GM12878 (cell line): Measurements from ENCODE around the gene PLCD1. TPM values are rescaled to one million over a fixed set of nuclear protein-coding genes. Genes with fewer than 3 reads are reported as not detected.

Experiments
- ATAC-seq: fragments of 200-7000 bp; cut with Tn5 transposase; 3 replicates; pipeline ENCODE4 v1.9.1; 2020; ENCODE audit warnings: mild to moderate bottlenecking, moderate library complexity
- BruUV-seq: library from RNA; stranded (reverse); fragments of 400-500 nt; replicated peaks from 2 replicates; lab custom pipeline; 2021; lab: Mats Ljungman, UMichigan
- CTCF ChIA-PET: fragments of 300-600 bp; sonication (Branson Sonifier 250); formaldehyde crosslinking; extraction: SDS; loops from one replicate; lab custom pipeline; 2021; ENCODE audit warnings: inconsistent platforms; lab: Yijun Ruan, JAX
- POLR2A ChIA-PET: fragments of 350-600 bp; formaldehyde crosslinking; extraction: SDS; loops from one replicate; lab custom pipeline; 2021; ENCODE audit warnings: inconsistent platforms; lab: Charles Lee
- RAD21 ChIA-PET: fragments of 300-600 bp; sonication (Branson Sonifier 250); formaldehyde crosslinking; loops from one replicate; lab custom pipeline; 2023; ENCODE audit warnings: antibody characterized with exemption; ENCODE audit not compliant: unreplicated experiment; lab: Charles Lee
- SMC1A ChIA-PET: fragments of 300-600 bp; sonication (Branson Sonifier 250); formaldehyde crosslinking; loops from one replicate; lab custom pipeline; 2023; ENCODE audit not compliant: unreplicated experiment, uncharacterized antibody; lab: Charles Lee
- DNase-seq: peaks from one replicate; pipeline ENCODE4 v3.0.0-alpha.2; 2011; ENCODE audit warnings: low read depth, low spot score
- FAIRE-seq: peaks from 3 replicates; lab custom pipeline; 2011; peaks lifted over from hg19 to GRCh38; lab: Jason Lieb, UNC
- H2AFZ ChIP-seq: 2 replicates; pipeline ENCODE4 v1.6.0; 2011; ENCODE audit warnings: low read depth, low read length, control low read depth; ENCODE audit not compliant: control insufficient read depth
- H3K27ac ChIP-seq: 2 replicates; pipeline ENCODE4 v1.5.1; 2011; ENCODE audit warnings: control low read depth; ENCODE audit not compliant: control insufficient read depth, insufficient read depth
- H3K27me3 ChIP-seq, 2 experiments: replicated peaks in 1 of 2; 2 replicates each; pipeline versions ENCODE4 v1.6.0 to v1.6.1; 2011; ENCODE audit warnings: low read length in 1 of 2; ENCODE audit not compliant: control insufficient read depth in 2 of 2, insufficient read depth in 2 of 2
- H3K36me3 ChIP-seq, 2 experiments: 2 replicates each; pipeline ENCODE4 v1.5.1; 2011; ENCODE audit warnings: low read length in 1 of 2; ENCODE audit not compliant: control insufficient read depth in 2 of 2, insufficient read depth in 2 of 2
- H3K4me1 ChIP-seq: 2 replicates; pipeline ENCODE4 v1.6.1; 2011; ENCODE audit warnings: mild to moderate bottlenecking, low read length, moderate library complexity, mixed read lengths; ENCODE audit not compliant: control insufficient read depth, insufficient read depth
- H3K4me2 ChIP-seq: 2 replicates; pipeline ENCODE4 v1.6.0; 2011; ENCODE audit warnings: control low read depth; ENCODE audit not compliant: control insufficient read depth, insufficient read depth
- H3K4me3 ChIP-seq: fragments of 200-600 bp; sonication (generic); 2 replicates; pipeline ENCODE4 v1.5.1; 2016
- H3K79me2 ChIP-seq: 2 replicates; pipeline ENCODE4 v1.6.0; 2011; ENCODE audit warnings: low read length; ENCODE audit not compliant: control insufficient read depth, insufficient read depth
- H3K9ac ChIP-seq: 2 replicates; pipeline ENCODE4 v1.8.0; 2011; ENCODE audit warnings: low read length, control low read depth, mixed read lengths; ENCODE audit not compliant: control insufficient read depth, insufficient read depth
- H3K9me3 ChIP-seq: replicated peaks from 3 replicates; pipeline ENCODE4 v1.5.1; 2011; ENCODE audit warnings: mild to moderate bottlenecking, low read length; ENCODE audit not compliant: control insufficient read depth, insufficient read depth
- H4K20me1 ChIP-seq: 2 replicates; pipeline ENCODE4 v1.6.0; 2011; ENCODE audit not compliant: control insufficient read depth, insufficient read depth
- CHD4 ChIP-seq: fragments of 200-600 bp; sonication (generic); IDR thresholded peaks from 2 replicates; pipeline ENCODE4 v1.6.1; 2016; ENCODE audit warnings: mild to moderate bottlenecking
- CREB1 ChIP-seq: IDR thresholded peaks from 2 replicates; pipeline ENCODE4 v1.6.1; 2012; ENCODE audit warnings: low read depth, mild to moderate bottlenecking, inconsistent platforms
- IKZF1 ChIP-seq: fragments of 450-650 bp; conservative IDR thresholded peaks from 2 replicates; pipeline ENCODE4 v1.6.1; 2017; ENCODE audit warnings: antibody characterized with exemption, mild to moderate bottlenecking
- KAT2A ChIP-seq: conservative IDR thresholded peaks from 2 replicates; pipeline ENCODE4 v1.6.1; 2011; ENCODE audit warnings: low read depth, low read length; ENCODE audit not compliant: control insufficient read depth
- SIX5 ChIP-seq: IDR thresholded peaks from 2 replicates; pipeline ENCODE4 v1.6.1; 2011; ENCODE audit warnings: mild to moderate bottlenecking, low read depth, low read length, moderate library complexity; ENCODE audit not compliant: severe bottlenecking
- SPI1 ChIP-seq: IDR thresholded peaks from 2 replicates; pipeline ENCODE4 v1.6.1; 2011; ENCODE audit warnings: low read depth, mild to moderate bottlenecking, low read length, moderate library complexity, borderline replicate concordance; ENCODE audit not compliant: insufficient read depth
- SREBF2 ChIP-seq: IDR thresholded peaks from 2 replicates; pipeline ENCODE4 v1.6.1; 2012; ENCODE audit warnings: mild to moderate bottlenecking, low read length
- SUPT20H ChIP-seq: IDR thresholded peaks from 2 replicates; pipeline ENCODE4 v1.6.1; 2011; ENCODE audit warnings: low read depth, mild to moderate bottlenecking, low read length, moderate library complexity, borderline replicate concordance; ENCODE audit not compliant: control insufficient read depth
- TARDBP ChIP-seq: IDR thresholded peaks from 2 replicates; pipeline ENCODE4 v1.6.1; 2016; ENCODE audit warnings: borderline replicate concordance
- TCF3 ChIP-seq: IDR thresholded peaks from 2 replicates; pipeline ENCODE4 v1.6.1; 2012; ENCODE audit warnings: low read depth, mild to moderate bottlenecking, low read length, borderline replicate concordance; ENCODE audit not compliant: insufficient read depth
- ZNF622 ChIP-seq: fragments of 450-650 bp; IDR thresholded peaks from 2 replicates; pipeline ENCODE4 v1.6.1; 2017; ENCODE audit warnings: mild to moderate bottlenecking, inconsistent platforms
- WGBS: methylation state at CpG from one replicate; pipeline ENCODE4 v1.1.6; 2016; ENCODE audit warnings: low lambda C conversion rate; ENCODE audit not compliant: insufficient replicate concordance, insufficient coverage; ENCODE audit errors: missing lambda C conversion rate; 5-methylcytosine and 5-hydroxymethylcytosine counted together
- in situ Hi-C: fragments of 300-500 bp; cut with MboI; formaldehyde crosslinking; loops from 9 replicates; pipeline ENCODE4 v1.14.3; 2018; ENCODE audit warnings: mixed read lengths
- intact Hi-C: fragments of 100-400 bp; cut with micrococcal nuclease; formaldehyde crosslinking; loops from one replicate; pipeline ENCODE4 v1.14.2; 2022; ENCODE audit not compliant: unreplicated experiment
- polyA plus RNA-seq, 11 experiments: library from polyadenylated mRNA; depleted of rRNA in 4 of 11; unstranded in 6 of 11; stranded (reverse) in 5 of 11; fragments of >200 nt; fragmentation: Nextera tagmentation in 4 of 11; fragmentation: Illumina TruSeq in 1 of 11; extraction: Ambion mirVana in 4 of 11; extraction: Trizol in 1 of 11; gene quantifications; 1 replicate in 1 of 11; 2 replicates in 10 of 11; pipeline versions ENCODE4 v1.2.1 to v1.2.3, GENCODE V29; 2011 to 2016; ENCODE audit warnings: inconsistent platforms in 2 of 11, missing spikeins in 2 of 11, low read depth in 1 of 11
- total RNA-seq, 4 experiments: library from RNA; depleted of rRNA in 3 of 4; stranded (reverse); fragments of >200 nt in 3 of 4; fragmentation: Illumina TruSeq in 1 of 4; extraction: Trizol in 1 of 4; gene quantifications; 2 replicates each; pipeline versions ENCODE4 v1.2.1 to v1.2.3, GENCODE V29; 2013 to 2021
- TF ChIP-seq, protein P1 (sequence below): fragments of 450-650 bp; IDR thresholded peaks from 2 replicates; pipeline ENCODE4 v1.6.1; 2016; ENCODE audit warnings: mild to moderate bottlenecking, moderate library complexity, borderline replicate concordance
- TF ChIP-seq, protein P2 (sequence below): IDR thresholded peaks from 2 replicates; pipeline ENCODE4 v1.6.1; 2011; ENCODE audit warnings: borderline replicate concordance, low read depth, mild to moderate bottlenecking, moderate library complexity, mixed read lengths, low read length; ENCODE audit not compliant: insufficient read depth; ENCODE audit errors: extremely low read length
- TF ChIP-seq, protein P3 (sequence below): fragments of 450-650 bp; formaldehyde crosslinking; IDR thresholded peaks from 2 replicates; pipeline ENCODE4 v1.4.0; 2022; ENCODE audit warnings: mild to moderate bottlenecking, moderate library complexity

The PLCD1 gene
- total and polyA plus RNA-seq, 10 of the 15 experiments (the other 5 are each of a cell fraction or from before 2014, with no cell fraction given) = 0.20 to 3.9 (median 1.2) TPM; not detected in 1

DNA sequence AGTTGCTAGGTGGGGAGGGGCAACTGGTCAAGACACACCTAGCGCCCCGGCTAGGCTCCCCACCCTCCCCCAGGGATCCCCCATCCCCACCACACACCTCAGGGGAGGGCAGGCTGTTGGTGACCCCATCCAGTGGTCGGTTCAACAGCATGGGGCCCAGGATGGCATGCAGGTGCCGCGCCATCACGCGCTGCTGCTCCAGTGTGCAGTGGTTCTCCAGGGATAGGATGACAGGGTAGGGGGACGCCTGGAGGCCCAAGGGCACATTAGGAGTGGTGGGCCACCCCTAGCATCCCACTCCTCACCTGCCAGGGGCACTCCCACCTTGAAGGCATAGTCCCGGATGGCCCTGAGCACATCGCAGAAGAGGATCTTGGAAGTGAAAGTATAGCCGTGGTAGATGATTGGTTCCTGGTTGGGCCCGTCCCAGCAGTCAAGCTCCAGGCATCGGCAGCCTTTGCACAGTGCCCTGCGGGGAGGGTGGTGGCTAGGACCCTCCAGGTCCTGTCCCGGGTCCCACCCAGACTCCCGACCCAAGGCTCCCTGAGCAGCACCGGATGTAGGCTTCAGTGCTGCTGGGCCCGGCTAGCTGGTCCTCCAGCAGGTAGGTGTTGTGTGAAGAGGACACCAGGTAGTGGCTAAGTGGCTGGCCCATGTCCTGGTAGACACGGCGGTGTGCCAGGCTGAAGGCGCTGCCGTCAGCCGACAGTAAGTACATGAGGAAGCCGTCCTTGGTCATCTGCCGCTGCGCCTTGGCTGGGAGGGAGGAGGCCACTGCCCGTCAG, 19.4 kb downstream of the PLCD1 start:
- no peak for FAIRE-seq
- WGBS = 73% methylated on average over 27 of the region's 27 CpGs
- TF ChIP-seq, protein P1, sequence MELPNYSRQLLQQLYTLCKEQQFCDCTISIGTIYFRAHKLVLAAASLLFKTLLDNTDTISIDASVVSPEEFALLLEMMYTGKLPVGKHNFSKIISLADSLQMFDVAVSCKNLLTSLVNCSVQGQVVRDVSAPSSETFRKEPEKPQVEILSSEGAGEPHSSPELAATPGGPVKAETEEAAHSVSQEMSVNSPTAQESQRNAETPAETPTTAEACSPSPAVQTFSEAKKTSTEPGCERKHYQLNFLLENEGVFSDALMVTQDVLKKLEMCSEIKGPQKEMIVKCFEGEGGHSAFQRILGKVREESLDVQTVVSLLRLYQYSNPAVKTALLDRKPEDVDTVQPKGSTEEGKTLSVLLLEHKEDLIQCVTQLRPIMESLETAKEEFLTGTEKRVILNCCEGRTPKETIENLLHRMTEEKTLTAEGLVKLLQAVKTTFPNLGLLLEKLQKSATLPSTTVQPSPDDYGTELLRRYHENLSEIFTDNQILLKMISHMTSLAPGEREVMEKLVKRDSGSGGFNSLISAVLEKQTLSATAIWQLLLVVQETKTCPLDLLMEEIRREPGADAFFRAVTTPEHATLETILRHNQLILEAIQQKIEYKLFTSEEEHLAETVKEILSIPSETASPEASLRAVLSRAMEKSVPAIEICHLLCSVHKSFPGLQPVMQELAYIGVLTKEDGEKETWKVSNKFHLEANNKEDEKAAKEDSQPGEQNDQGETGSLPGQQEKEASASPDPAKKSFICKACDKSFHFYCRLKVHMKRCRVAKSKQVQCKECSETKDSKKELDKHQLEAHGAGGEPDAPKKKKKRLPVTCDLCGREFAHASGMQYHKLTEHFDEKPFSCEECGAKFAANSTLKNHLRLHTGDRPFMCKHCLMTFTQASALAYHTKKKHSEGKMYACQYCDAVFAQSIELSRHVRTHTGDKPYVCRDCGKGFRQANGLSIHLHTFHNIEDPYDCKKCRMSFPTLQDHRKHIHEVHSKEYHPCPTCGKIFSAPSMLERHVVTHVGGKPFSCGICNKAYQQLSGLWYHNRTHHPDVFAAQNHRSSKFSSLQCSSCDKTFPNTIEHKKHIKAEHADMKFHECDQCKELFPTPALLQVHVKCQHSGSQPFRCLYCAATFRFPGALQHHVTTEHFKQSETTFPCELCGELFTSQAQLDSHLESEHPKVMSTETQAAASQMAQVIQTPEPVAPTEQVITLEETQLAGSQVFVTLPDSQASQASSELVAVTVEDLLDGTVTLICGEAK = no peak
- TF ChIP-seq, protein P2, sequence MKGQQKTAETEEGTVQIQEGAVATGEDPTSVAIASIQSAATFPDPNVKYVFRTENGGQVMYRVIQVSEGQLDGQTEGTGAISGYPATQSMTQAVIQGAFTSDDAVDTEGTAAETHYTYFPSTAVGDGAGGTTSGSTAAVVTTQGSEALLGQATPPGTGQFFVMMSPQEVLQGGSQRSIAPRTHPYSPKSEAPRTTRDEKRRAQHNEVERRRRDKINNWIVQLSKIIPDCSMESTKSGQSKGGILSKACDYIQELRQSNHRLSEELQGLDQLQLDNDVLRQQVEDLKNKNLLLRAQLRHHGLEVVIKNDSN = no peak
- TF ChIP-seq SPI1 = no peak
- no peak for TF ChIP-seq TARDBP
- TF ChIP-seq, protein P3, sequence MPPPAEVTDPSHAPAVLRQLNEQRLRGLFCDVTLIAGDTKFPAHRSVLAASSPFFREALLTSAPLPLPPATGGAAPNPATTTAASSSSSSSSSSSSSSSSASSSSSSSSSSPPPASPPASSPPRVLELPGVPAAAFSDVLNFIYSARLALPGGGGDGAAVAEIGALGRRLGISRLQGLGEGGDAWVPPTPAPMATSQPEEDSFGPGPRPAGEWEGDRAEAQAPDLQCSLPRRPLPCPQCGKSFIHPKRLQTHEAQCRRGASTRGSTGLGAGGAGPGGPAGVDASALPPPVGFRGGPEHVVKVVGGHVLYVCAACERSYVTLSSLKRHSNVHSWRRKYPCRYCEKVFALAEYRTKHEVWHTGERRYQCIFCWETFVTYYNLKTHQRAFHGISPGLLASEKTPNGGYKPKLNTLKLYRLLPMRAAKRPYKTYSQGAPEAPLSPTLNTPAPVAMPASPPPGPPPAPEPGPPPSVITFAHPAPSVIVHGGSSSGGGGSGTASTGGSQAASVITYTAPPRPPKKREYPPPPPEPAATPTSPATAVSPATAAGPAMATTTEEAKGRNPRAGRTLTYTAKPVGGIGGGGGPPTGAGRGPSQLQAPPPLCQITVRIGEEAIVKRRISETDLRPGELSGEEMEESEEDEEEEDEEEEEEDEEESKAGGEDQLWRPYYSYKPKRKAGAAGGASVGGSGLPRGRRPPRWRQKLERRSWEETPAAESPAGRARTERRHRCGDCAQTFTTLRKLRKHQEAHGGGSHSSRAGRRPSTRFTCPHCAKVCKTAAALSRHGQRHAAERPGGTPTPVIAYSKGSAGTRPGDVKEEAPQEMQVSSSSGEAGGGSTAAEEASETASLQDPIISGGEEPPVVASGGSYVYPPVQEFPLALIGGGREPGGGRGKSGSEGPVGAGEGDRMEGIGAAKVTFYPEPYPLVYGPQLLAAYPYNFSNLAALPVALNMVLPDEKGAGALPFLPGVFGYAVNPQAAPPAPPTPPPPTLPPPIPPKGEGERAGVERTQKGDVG (CRISPR knock-in tag) = no peak
- no peak for TF ChIP-seq IKZF1
- no peak for TF ChIP-seq SREBF2
- no peak for TF ChIP-seq TCF3
- no peak for TF ChIP-seq ZNF622
- TF ChIP-seq CHD4 = no peak
- no peak for TF ChIP-seq SIX5
- no peak for TF ChIP-seq SUPT20H
- TF ChIP-seq KAT2A = no peak
- TF ChIP-seq CREB1 = no peak

More for the DNA sequence above, 19.4 kb downstream of the PLCD1 start:
- H3K9ac ChIP-seq = no peak overlapping the region
- BruUV-seq = no TSS peak
- RAD21 ChIA-PET = no interaction called here
- H3K4me1 ChIP-seq = no peaks in the 10 kb centered on the region; the same call in 1 of the 2 replicates
- CTCF ChIA-PET = interaction anchor here (1.0 to 1.2 kb wide), 2 partner anchors 10 to 40 kb away, joined by 3 read pairs; no protein-coding TSS in a partner anchor
- no peaks in the 10 kb centered on the region for H3K79me2 ChIP-seq
- no peak overlapping the region for H3K4me2 ChIP-seq
- H2AFZ ChIP-seq = no peak overlapping the region
- H3K27me3 ChIP-seq = no peaks in the 10 kb centered on the region
- SMC1A ChIA-PET = no interaction called here
- no peak for ATAC-seq
- no peaks in the 10 kb centered on the region; a peak in 2 of 4 replicates for H3K36me3 ChIP-seq
- H3K4me3 ChIP-seq = no peak overlapping the region
- POLR2A ChIA-PET = no interaction called here
- in situ Hi-C loops = no loop called here
- H3K9me3 ChIP-seq = no peaks in the 10 kb centered on the region
- no peaks in the 10 kb centered on the region for H4K20me1 ChIP-seq
- no peak overlapping the region for H3K27ac ChIP-seq
- intact Hi-C loops = no loop called here
- DNase-seq = no peak
